HG03025 (cell line): Measurements from ENCODE around the gene MICALL2.
A peak's percentile ranks its signal among the peaks of the same experiment; 100 is the strongest.

Experiments used
- ATAC-seq: cut with Tn5 transposase; IDR thresholded peaks from one replicate; pipeline ENCODE4 v1.9.1; 2021; ENCODE audit warnings: mild to moderate bottlenecking, moderate library complexity; ENCODE audit not compliant: unreplicated experiment, low FRiP score

The MICALL2 gene

GRCh38 chr7:1458683-1459511 lies at the start of gene MICALL2:
MICALL2 (minus strand) TSS chr7:1459470; CDS start chr7:1459326, 144 bp downstream.
- ATAC-seq: peak; percentile 14

- no peak for ATAC-seq
Observed at GRCh38 chr7:1508277-1508758, 49.0 kb upstream of the MICALL2 start.

GRCh38 chr7:1505731-1506550 lies 46.7 kb upstream of the MICALL2 start:
- no peak for ATAC-seq

- peak; percentile 81 for ATAC-seq
Observed at GRCh38 chr7:1503816-1504775, 44.8 kb upstream of the MICALL2 start, which contains the start of gene INTS1. INTS1 (minus strand) TSS chr7:1504389; CDS start chr7:1503960, 429 bp downstream.

- ATAC-seq: no peak
Observed at GRCh38 chr7:1503390-1503789, 44.1 kb upstream of the MICALL2 start.

- ATAC-seq: no peak
Observed at GRCh38 chr7:1502845-1503244, 43.6 kb upstream of the MICALL2 start.

- ATAC-seq: no peak
Observed at GRCh38 chr7:1501487-1502270, 42.4 kb upstream of the MICALL2 start.

- ATAC-seq: no peak
Observed at GRCh38 chr7:1500064-1500807, 41.0 kb upstream of the MICALL2 start.

- ATAC-seq: no peak
Observed at GRCh38 chr7:1499367-1500029, 40.2 kb upstream of the MICALL2 start.

GRCh38 chr7:1498370-1499305 lies 39.4 kb upstream of the MICALL2 start:
- ATAC-seq: no peak

- ATAC-seq: no peak
Observed at GRCh38 chr7:1497293-1497927, 38.1 kb upstream of the MICALL2 start.

GRCh38 chr7:1496531-1497292 lies 37.4 kb upstream of the MICALL2 start:
- ATAC-seq: no peak

GRCh38 chr7:1495564-1496242 lies 36.4 kb upstream of the MICALL2 start:
- no peak for ATAC-seq

GRCh38 chr7:1494866-1495563 lies 35.7 kb upstream of the MICALL2 start:
- ATAC-seq: no peak

GRCh38 chr7:1494447-1494846 lies 35.2 kb upstream of the MICALL2 start:
- no peak for ATAC-seq
